Measurements from ENCODE around the gene CSE1L.

Gene CSE1L

DNA sequence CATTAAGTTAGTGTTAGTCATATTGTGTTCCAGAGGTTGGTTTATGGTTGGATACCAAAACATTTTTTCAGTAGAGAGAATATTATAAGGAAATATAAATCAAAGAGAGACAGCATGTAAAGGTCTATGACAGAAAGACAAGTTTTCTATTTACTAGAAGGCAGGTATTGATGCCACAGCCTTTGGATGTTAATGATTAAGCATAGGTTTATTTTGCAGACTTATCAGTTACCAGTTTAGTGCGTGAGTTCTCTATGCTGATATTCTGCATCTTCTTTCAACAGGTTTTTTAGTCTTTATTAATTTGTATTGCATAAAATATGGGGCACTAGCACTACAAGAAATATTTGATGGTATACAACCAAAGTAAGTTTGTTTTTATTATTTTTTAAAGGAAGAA is 45.6 kb downstream of the CSE1L start:
- peaks cover 28 to 92% of the 10 kb centered on the region in 2 experiments for H3K36me3 ChIP-seq (ENCODE audit: control insufficient read depth in 1 of 2, insufficient read depth in 2 of 2, low read depth in 1 of 2, low read length in 2 of 2)
- no peak overlapping the region for H3K9ac ChIP-seq (ENCODE audit: low read length)
- H2AK5ac ChIP-seq (ENCODE audit: low read length, severe bottlenecking): no peak overlapping the region
- H2BK120ac ChIP-seq (ENCODE audit: low read depth, low read length): no peak overlapping the region
- H3K27ac ChIP-seq (ENCODE audit: low read length, poor library complexity, severe bottlenecking): no peak overlapping the region
- no peak overlapping the region for H4K91ac ChIP-seq (ENCODE audit: low read length)
- H2BK5ac ChIP-seq (ENCODE audit: low read depth, low read length, poor library complexity, severe bottlenecking): no peak overlapping the region
- H4K8ac ChIP-seq (ENCODE audit: low read length): no peak overlapping the region
- H3K18ac ChIP-seq (ENCODE audit: low read depth in 1 of 2, low read length in 2 of 2): no peak overlapping the region
- H3K4me1 ChIP-seq (ENCODE audit: control insufficient read depth, insufficient read depth, low read depth, low read length): peaks cover 2% of the 10 kb centered on the region
- no peak overlapping the region for H2AFZ ChIP-seq (ENCODE audit: low read depth, low read length)
- no peak overlapping the region for H3K4me3 ChIP-seq (ENCODE audit: insufficient read depth in 1 of 2, low read depth in 1 of 2, low read length in 2 of 2)
- DNase-seq: no peak
- H3K79me1 ChIP-seq (replicated peaks; ENCODE audit: low read length, poor library complexity, severe bottlenecking): peaks cover 10% of the 10 kb centered on the region
- no CpG with 5 or more reads among the region's 1 CpG for WGBS
- no peak overlapping the region for H3K4ac ChIP-seq (ENCODE audit: low read depth in 1 of 2, low read length in 2 of 2)
- H2BK15ac ChIP-seq (ENCODE audit: low read depth, poor library complexity, severe bottlenecking): no peak overlapping the region
- H3K27me3 ChIP-seq (ENCODE audit: control insufficient read depth in 1 of 2, insufficient read depth in 1 of 2, low read length in 2 of 2): no peaks in the 10 kb centered on the region
- H2BK12ac ChIP-seq (ENCODE audit: low read length in 2 of 2): no peak overlapping the region
- no peak overlapping the region for H3K23ac ChIP-seq (ENCODE audit: low read length in 2 of 2)
- H3K9me3 ChIP-seq (ENCODE audit: control insufficient read depth, low read length): no peaks in the 10 kb centered on the region
- H3K14ac ChIP-seq (ENCODE audit: low read length in 2 of 2): no peak overlapping the region
- H3K4me2 ChIP-seq (ENCODE audit: low read length, poor library complexity, severe bottlenecking): no peak overlapping the region

DNA sequence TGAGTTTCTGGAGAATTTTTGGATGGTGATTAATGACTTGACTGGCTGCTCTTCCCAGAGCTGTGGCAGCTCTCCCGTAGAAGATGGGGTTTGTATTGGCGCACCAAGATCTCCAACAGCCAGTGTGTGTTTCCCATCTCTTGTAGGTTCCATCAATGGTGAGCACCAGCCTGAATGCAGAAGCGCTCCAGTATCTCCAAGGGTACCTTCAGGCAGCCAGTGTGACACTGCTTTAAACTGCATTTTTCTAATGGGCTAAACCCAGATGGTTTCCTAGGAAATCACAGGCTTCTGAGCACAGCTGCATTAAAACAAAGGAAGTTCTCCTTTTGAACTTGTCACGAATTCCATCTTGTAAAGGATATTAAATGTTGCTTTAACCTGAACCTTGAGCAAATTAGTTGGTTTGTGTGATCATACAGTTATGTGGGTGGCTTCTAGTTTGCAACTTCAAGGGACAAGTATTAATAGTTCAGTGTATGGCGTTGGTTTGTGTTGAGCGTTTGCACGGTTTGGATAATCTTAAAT is 50.2 kb downstream of the CSE1L start:
- no peak overlapping the region for H3K4me3 ChIP-seq (ENCODE audit: insufficient read depth in 1 of 2, low read depth in 1 of 2, low read length in 2 of 2)
- no peak overlapping the region for H2AFZ ChIP-seq (ENCODE audit: low read depth, low read length)
- no peak overlapping the region for H2BK12ac ChIP-seq (ENCODE audit: low read length in 2 of 2)
- DNase-seq: no peak
- no peak overlapping the region for H3K4ac ChIP-seq (ENCODE audit: low read depth in 1 of 2, low read length in 2 of 2)
- no peak overlapping the region for H2BK120ac ChIP-seq (ENCODE audit: low read depth, low read length)
- H3K9ac ChIP-seq (ENCODE audit: low read length): no peak overlapping the region
- no peak overlapping the region for H4K91ac ChIP-seq (ENCODE audit: low read length)
- peaks cover 26 to 84% of the 10 kb centered on the region in 2 experiments for H3K36me3 ChIP-seq (ENCODE audit: control insufficient read depth in 1 of 2, insufficient read depth in 2 of 2, low read depth in 1 of 2, low read length in 2 of 2)
- no peaks in the 10 kb centered on the region for H3K9me3 ChIP-seq (ENCODE audit: control insufficient read depth, low read length)
- H3K18ac ChIP-seq (ENCODE audit: low read depth in 1 of 2, low read length in 2 of 2): no peak overlapping the region
- H3K27ac ChIP-seq (ENCODE audit: low read length, poor library complexity, severe bottlenecking): no peak overlapping the region
- no peaks in the 10 kb centered on the region for H3K27me3 ChIP-seq (ENCODE audit: control insufficient read depth in 1 of 2, insufficient read depth in 1 of 2, low read length in 2 of 2)
- no peak overlapping the region for H2BK15ac ChIP-seq (ENCODE audit: low read depth, poor library complexity, severe bottlenecking)
- H3K79me1 ChIP-seq (replicated peaks; ENCODE audit: low read length, poor library complexity, severe bottlenecking): peaks cover 6% of the 10 kb centered on the region
- H3K23ac ChIP-seq (ENCODE audit: low read length in 2 of 2): no peak overlapping the region
- H3K4me2 ChIP-seq (ENCODE audit: low read length, poor library complexity, severe bottlenecking): no peak overlapping the region
- no peak overlapping the region for H2BK5ac ChIP-seq (ENCODE audit: low read depth, low read length, poor library complexity, severe bottlenecking)
- H3K14ac ChIP-seq (ENCODE audit: low read length in 2 of 2): no peak overlapping the region
- H2AK5ac ChIP-seq (ENCODE audit: low read length, severe bottlenecking): no peak overlapping the region
- H3K4me1 ChIP-seq (ENCODE audit: control insufficient read depth, insufficient read depth, low read depth, low read length): peaks cover 2% of the 10 kb centered on the region
- WGBS: 95% methylated on average over 7 of the region's 7 CpGs
- no peak overlapping the region for H4K8ac ChIP-seq (ENCODE audit: low read length)

DNA sequence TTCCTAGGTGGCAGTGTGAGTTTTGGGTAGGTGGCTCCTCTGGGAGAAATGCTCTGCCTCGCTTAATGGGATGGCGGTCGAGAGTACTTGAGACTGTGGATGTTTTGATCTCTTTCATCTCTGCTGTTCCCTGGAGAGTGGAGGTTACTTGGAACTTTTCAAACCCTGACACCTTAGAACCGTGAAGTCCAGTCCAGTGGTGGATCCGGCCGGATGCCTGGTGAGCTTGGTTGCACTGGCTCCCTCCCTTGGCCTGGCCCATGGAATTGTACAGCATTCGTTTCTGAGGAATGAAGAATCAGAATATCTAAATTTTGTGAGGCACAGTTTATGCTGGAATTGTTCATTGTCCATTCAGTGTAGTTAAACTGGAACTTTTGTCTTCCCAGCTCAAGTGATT is 51.0 kb downstream of the CSE1L start:
- no peak overlapping the region for H4K8ac ChIP-seq (ENCODE audit: low read length)
- H3K9me3 ChIP-seq (ENCODE audit: control insufficient read depth, low read length): no peaks in the 10 kb centered on the region
- no peak overlapping the region for H2BK12ac ChIP-seq (ENCODE audit: low read length in 2 of 2)
- no peaks in the 10 kb centered on the region for H3K4me1 ChIP-seq (ENCODE audit: control insufficient read depth, insufficient read depth, low read depth, low read length)
- no peak overlapping the region for H3K23ac ChIP-seq (ENCODE audit: low read length in 2 of 2)
- H3K9ac ChIP-seq (ENCODE audit: low read length): no peak overlapping the region
- no peak overlapping the region for H2AFZ ChIP-seq (ENCODE audit: low read depth, low read length)
- DNase-seq: no peak
- H2BK5ac ChIP-seq (ENCODE audit: low read depth, low read length, poor library complexity, severe bottlenecking): no peak overlapping the region
- H3K4me2 ChIP-seq (ENCODE audit: low read length, poor library complexity, severe bottlenecking): no peak overlapping the region
- H3K27me3 ChIP-seq (ENCODE audit: control insufficient read depth in 1 of 2, insufficient read depth in 1 of 2, low read length in 2 of 2): no peaks in the 10 kb centered on the region
- H2AK5ac ChIP-seq (ENCODE audit: low read length, severe bottlenecking): no peak overlapping the region
- WGBS: 97% methylated on average over 7 of the region's 7 CpGs
- no peak overlapping the region for H3K4ac ChIP-seq (ENCODE audit: low read depth in 1 of 2, low read length in 2 of 2)
- H3K36me3 ChIP-seq (ENCODE audit: control insufficient read depth in 1 of 2, insufficient read depth in 2 of 2, low read depth in 1 of 2, low read length in 2 of 2): peaks cover 28 to 84% of the 10 kb centered on the region in 2 experiments
- no peak overlapping the region for H3K14ac ChIP-seq (ENCODE audit: low read length in 2 of 2)
- peaks cover 9% of the 10 kb centered on the region for H3K79me1 ChIP-seq (replicated peaks; ENCODE audit: low read length, poor library complexity, severe bottlenecking)
- H2BK120ac ChIP-seq (ENCODE audit: low read depth, low read length): no peak overlapping the region
- H4K91ac ChIP-seq (ENCODE audit: low read length): no peak overlapping the region
- H3K27ac ChIP-seq (ENCODE audit: low read length, poor library complexity, severe bottlenecking): no peak overlapping the region
- H2BK15ac ChIP-seq (ENCODE audit: low read depth, poor library complexity, severe bottlenecking): no peak overlapping the region
- no peak overlapping the region for H3K4me3 ChIP-seq (ENCODE audit: insufficient read depth in 1 of 2, low read depth in 1 of 2, low read length in 2 of 2)
- no peak overlapping the region for H3K18ac ChIP-seq (ENCODE audit: low read depth in 1 of 2, low read length in 2 of 2)

DNA sequence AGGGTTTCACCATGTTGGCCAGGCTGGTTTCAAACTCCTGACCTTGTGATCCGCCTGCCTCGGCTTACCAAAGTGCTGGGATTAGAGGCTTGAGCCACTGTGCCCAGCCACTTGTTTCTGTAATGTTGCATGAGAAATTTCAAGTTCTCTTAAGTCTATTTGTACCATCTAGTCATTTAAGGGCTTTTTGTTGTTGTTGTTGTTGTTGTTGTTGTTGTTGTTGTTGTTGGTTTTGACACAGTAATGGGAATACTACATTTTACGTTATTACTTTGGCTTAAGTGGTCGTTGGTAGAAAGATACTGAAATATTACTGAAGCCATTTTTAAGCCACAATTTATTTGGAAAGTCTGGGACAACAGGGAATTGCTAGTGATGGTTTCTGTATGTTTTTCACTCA is 52.0 kb downstream of the CSE1L start:
- H3K9ac ChIP-seq (ENCODE audit: low read length): no peak overlapping the region
- H2BK120ac ChIP-seq (ENCODE audit: low read depth, low read length): no peak overlapping the region
- H3K4me1 ChIP-seq (ENCODE audit: control insufficient read depth, insufficient read depth, low read depth, low read length): no peaks in the 10 kb centered on the region
- H3K4ac ChIP-seq (ENCODE audit: low read depth in 1 of 2, low read length in 2 of 2): no peak overlapping the region
- no peak overlapping the region for H3K27ac ChIP-seq (ENCODE audit: low read length, poor library complexity, severe bottlenecking)
- WGBS: 100% methylated on average over 4 of the region's 4 CpGs
- H2BK12ac ChIP-seq (ENCODE audit: low read length in 2 of 2): no peak overlapping the region
- no peaks in the 10 kb centered on the region for H3K9me3 ChIP-seq (ENCODE audit: control insufficient read depth, low read length)
- H4K91ac ChIP-seq (ENCODE audit: low read length): no peak overlapping the region
- peaks cover 36 to 86% of the 10 kb centered on the region in 2 experiments for H3K36me3 ChIP-seq (ENCODE audit: control insufficient read depth in 1 of 2, insufficient read depth in 2 of 2, low read depth in 1 of 2, low read length in 2 of 2)
- DNase-seq: no peak
- no peak overlapping the region for H4K8ac ChIP-seq (ENCODE audit: low read length)
- no peak overlapping the region for H3K14ac ChIP-seq (ENCODE audit: low read length in 2 of 2)
- no peak overlapping the region for H3K18ac ChIP-seq (ENCODE audit: low read depth in 1 of 2, low read length in 2 of 2)
- H2BK15ac ChIP-seq (ENCODE audit: low read depth, poor library complexity, severe bottlenecking): no peak overlapping the region
- no peak overlapping the region for H2AK5ac ChIP-seq (ENCODE audit: low read length, severe bottlenecking)
- peaks cover 8% of the 10 kb centered on the region for H3K79me1 ChIP-seq (replicated peaks; ENCODE audit: low read length, poor library complexity, severe bottlenecking)
- no peak overlapping the region for H3K23ac ChIP-seq (ENCODE audit: low read length in 2 of 2)
- H2AFZ ChIP-seq (ENCODE audit: low read depth, low read length): no peak overlapping the region
- no peak overlapping the region for H3K4me2 ChIP-seq (ENCODE audit: low read length, poor library complexity, severe bottlenecking)
- H3K4me3 ChIP-seq (ENCODE audit: insufficient read depth in 1 of 2, low read depth in 1 of 2, low read length in 2 of 2): no peak overlapping the region
- H2BK5ac ChIP-seq (ENCODE audit: low read depth, low read length, poor library complexity, severe bottlenecking): no peak overlapping the region
- no peaks in the 10 kb centered on the region for H3K27me3 ChIP-seq (ENCODE audit: control insufficient read depth in 1 of 2, insufficient read depth in 1 of 2, low read length in 2 of 2)
